Adrenal gland (tissue), 5 donors: ENCODE data around the gene RBM7.

Source experiments
- CTCF ChIP-seq, 6 experiments: fragments of 450-650 bp in 4 of 6; fragments of 200-600 bp in 2 of 6; sonication (generic) in 1 of 6; IDR thresholded peaks; 1 replicate in 5 of 6; 2 replicates in 1 of 6; pipeline versions ENCODE4 v1.5.1 to v1.8.0; 2016 to 2021; ENCODE audit warnings: antibody characterized with exemption in 6 of 6, mild to moderate bottlenecking in 2 of 6, moderate library complexity in 1 of 6
- POLR2A ChIP-seq, 2 donors: fragments of 450-650 bp; IDR thresholded peaks; one replicate each; pipeline ENCODE4 v1.6.1; 2017; ENCODE audit warnings: antibody characterized with exemption in 2 of 2, mild to moderate bottlenecking in 2 of 2, moderate library complexity in 1 of 2
- donor health status: DM: no; HTN: no; CAD: no.

GRCh38 chr11:114399490-114400215 lies 813 bp upstream of the RBM7 start:
- TF ChIP-seq POLR2A (IDR thresholded peaks at IDR 0.05) (no peak), CTCF (IDR thresholded peaks at IDR 0.05) (no peak)
